Measurements from ENCODE around the gene ERCC6L. TPM values are rescaled to one million over a fixed set of nuclear protein-coding genes. Genes with fewer than 3 reads are reported as not detected.

The ERCC6L gene
- total RNA-seq, 1 donor, result 9.9 TPM

- TF ChIP-seq CTCF (IDR thresholded peaks at IDR 0.05; ENCODE audit: insufficient read depth, low read length), result no peak
Measured at GRCh38 chrX:72265263-72265662, 26.4 kb upstream of the ERCC6L start.

GRCh38 chrX:72262077-72262476 lies 23.2 kb upstream of the ERCC6L start:
- H3K4me3 ChIP-seq (ENCODE audit: low read depth, low read length), result no peak overlapping the region
- no peak for DNase-seq (ENCODE audit: low read depth)
- no peak for TF ChIP-seq CTCF (IDR thresholded peaks at IDR 0.05; ENCODE audit: insufficient read depth, low read length)

More at GRCh38 chrX:72265263-72265662, 26.4 kb upstream of the ERCC6L start:
- no peak for DNase-seq (ENCODE audit: low read depth)
- no peak overlapping the region for H3K4me3 ChIP-seq (ENCODE audit: low read depth, low read length)

GRCh38 chrX:72260448-72260847 lies 21.6 kb upstream of the ERCC6L start:
- DNase-seq (ENCODE audit: low read depth), result no peak
- TF ChIP-seq CTCF (IDR thresholded peaks at IDR 0.05; ENCODE audit: insufficient read depth, low read length), result no peak
- no peak overlapping the region for H3K4me3 ChIP-seq (ENCODE audit: low read depth, low read length)

- no peak overlapping the region for H3K4me3 ChIP-seq (ENCODE audit: low read depth, low read length)
- TF ChIP-seq CTCF (IDR thresholded peaks at IDR 0.05; ENCODE audit: insufficient read depth, low read length), result no peak
- peak; percentile 72 for DNase-seq (ENCODE audit: low read depth)
Measured at GRCh38 chrX:72258174-72258573, 19.3 kb upstream of the ERCC6L start.

- no peak overlapping the region for H3K4me3 ChIP-seq (ENCODE audit: low read depth, low read length)
- no peak for TF ChIP-seq CTCF (IDR thresholded peaks at IDR 0.05; ENCODE audit: insufficient read depth, low read length)
- no peak for DNase-seq (ENCODE audit: low read depth)
Measured at GRCh38 chrX:72255864-72256263, 17.0 kb upstream of the ERCC6L start.

GRCh38 chrX:72255445-72255844 lies 16.6 kb upstream of the ERCC6L start:
- no peak for DNase-seq (ENCODE audit: low read depth)
- TF ChIP-seq CTCF (IDR thresholded peaks at IDR 0.05; ENCODE audit: insufficient read depth, low read length), result no peak
- no peak overlapping the region for H3K4me3 ChIP-seq (ENCODE audit: low read depth, low read length)

- H3K4me3 ChIP-seq (ENCODE audit: low read depth, low read length), result no peak overlapping the region
- TF ChIP-seq CTCF (IDR thresholded peaks at IDR 0.05; ENCODE audit: insufficient read depth, low read length), result no peak
- DNase-seq (ENCODE audit: low read depth), result no peak
Measured at GRCh38 chrX:72254816-72255215, 16.0 kb upstream of the ERCC6L start.
